NK-92 treated with Interleukin-12 subunit alpha and Interleukin-12 subunit beta, amount 100 ng/mL, for 24 hours (cell line): ENCODE data around the gene CORO1C.
A peak's percentile ranks its signal among the peaks of the same experiment; 100 is the strongest.

Experiments used
- DNase-seq: peaks from one replicate; lab custom pipeline; 2025; lab: John Stamatoyannopoulos, UW

The CORO1C gene

DNA sequence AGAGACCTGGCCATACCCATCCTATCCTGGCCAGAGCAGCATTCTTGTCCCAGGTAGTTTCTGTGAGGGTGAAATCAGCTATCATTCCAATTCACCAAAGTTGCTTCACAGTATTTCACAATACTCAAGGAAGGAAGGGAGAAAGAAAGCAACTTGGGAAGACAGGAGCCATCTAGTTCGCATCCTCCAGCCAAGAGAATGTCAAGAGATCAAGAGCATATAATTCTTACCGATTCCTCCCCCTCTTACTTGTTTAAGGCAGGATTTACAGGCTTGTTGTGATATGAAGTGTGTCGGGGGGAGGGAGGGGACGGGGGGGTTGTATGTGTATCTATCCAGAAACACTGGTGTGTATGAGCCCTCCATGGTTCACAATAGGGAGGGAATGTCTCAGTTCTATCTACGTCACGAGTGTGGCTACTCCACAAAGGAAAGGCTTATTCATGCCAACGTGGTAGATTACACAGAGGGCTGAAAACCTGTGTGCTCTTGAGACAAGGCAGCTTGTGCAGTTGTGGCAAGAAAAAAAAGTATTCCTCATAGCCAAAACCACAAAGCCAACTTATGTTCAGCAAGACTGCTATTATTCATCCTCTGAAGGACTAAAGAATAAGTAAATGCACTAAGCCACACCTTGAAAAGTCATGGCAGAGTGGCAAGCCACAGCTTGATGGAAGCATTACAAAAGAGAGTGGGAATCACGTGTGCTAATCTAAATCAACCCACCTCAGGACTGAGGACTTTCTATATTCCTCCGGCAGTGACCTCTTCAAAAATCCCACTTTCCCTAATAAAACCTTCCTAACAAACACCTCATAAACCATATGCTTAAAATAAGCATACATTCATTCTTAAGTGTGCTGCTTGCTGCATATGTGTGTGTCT lies 35.0 kb downstream of the CORO1C start:
- DNase-seq, result no peak

DNA sequence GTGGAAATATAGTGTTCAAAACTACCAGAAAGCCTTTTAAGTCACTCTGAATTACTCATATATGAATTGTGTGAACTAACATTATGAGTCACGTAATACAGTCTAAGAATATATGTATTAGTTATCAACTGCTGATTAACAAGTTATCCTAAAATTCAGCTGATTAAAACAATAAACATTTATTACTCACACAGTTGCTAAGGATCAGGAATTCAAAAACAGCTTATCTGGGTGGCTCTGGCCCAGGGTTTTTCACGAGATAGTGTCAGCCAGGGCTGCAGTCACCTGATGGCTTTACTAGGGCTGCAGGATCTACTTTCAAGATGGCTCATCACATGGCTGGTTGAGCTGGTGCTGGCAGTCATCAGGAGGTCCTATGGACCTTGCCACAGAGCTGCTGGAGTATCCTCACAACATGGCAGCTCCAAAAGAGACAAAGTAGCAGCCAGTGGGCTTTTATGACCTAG lies 36.5 kb downstream of the CORO1C start:
- DNase-seq, result no peak

DNA sequence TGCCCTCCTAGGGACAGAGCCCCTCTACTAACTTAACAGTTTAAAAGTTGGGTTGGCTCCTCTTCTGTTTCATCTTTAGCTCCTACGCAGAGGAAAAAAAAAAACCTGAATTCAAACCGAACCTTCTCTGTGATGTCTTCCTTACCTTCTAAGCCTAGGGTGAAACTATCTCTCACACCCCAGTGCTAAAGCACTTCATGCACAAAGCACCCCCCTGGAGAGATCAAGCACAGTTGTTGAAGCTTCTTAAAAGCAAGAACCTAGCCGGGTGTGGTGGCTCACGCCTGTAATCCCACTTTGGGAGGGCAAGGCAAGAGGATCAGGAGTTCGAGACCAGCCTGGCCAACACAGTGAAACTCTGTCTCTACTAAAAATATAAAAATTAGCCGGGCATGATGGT lies 37.6 kb downstream of the CORO1C start:
- DNase-seq, result no peak

DNA sequence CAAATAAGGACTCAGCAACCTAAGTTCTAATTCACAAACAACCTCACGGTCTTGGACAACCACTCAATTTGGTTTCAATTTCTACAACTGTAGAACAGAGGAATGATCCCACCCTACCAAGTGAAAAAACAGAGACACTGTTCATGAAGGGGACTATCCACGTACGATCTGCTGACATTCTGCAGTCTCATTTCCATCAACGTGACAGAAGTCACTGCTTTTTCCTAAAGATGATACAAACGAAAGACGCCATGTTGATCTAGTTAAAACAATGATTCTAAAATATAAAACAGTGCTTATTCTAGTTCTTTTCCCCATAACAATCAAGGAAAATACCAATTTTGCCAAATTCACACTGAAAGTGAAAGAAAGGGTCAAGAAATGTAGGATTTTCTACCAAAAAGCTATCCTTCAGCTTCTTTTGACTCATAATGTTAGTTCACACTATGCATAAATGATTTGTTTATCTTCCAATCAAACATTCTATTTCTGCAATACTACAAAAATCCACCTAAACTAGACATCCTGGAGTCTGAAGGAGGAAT lies 38.1 kb downstream of the CORO1C start:
- DNase-seq, result no peak

DNA sequence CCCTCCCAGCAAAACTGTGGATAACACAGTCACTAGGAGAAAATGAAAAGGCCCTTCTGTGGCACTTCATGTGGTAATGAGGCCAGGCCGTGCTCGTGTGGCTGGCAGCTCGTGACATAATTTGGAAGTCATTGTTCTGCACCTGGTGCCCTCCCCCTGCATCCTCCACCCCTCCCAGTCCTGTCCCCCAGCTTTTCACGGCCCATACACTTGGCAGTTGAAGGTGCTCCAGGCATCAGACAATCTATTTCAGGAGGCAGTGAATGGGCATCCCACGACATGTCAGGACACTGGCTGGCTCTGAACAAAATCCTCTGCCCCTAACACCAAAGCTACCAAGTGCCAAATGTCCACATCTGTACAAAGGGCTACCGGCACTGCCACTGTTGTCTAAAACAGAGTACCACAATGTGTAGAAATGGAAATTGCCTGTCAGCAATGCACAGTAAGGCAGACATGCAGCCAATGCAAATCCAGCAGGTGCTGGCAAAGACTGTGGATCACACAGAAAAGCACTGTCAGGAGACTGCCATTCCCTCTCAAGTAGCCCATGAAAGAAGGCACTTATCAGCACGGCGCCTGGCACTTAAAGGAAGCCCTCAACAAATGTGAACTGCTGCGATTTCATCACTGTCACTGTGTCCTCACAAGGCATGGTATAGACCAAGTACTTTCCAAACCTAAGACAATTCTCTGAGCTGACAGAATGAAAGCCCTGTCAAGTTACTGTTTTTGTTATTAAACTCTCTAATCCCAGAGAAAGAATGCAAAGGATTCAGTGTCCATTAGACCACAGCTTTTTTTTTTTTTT lies 39.1 kb downstream of the CORO1C start:
- DNase-seq, result no peak

DNA sequence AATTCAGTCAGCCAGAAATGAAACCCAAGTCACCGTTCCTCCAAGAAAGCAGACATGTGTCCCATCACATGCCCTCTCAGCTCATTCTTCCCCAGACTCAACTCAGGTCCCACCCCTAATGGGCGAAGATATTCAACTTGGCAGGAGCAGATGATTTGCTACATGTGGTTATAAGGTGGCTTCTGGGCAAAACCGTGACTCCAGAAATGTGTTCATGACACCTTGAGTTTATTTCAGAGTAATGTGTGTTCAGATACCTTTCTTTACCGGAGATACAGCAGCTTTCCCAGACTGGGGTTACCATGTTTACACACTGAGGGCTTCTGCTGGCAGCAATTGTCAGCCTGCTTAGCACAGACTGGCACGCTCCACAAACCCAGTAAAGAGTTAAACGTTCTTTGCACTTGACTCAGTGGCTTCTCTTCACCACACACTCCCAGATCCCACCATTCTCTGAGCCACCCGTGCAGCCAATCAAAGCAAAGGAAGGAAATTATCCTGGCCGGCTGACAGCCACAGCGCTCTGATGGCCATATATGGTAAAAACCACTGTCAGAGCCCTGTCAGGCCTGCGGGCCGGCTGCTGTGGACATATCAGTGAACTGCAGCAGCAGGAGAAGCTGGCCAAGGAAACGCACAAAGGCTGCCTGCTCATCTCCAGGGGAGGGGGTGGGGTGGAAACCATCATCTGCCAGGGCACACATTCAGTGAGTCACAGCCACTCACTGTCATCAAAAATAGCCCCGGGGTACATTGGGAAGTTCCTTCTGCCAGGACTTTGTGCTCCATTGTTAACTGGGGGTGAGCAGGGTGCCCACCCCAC lies 39.9 kb downstream of the CORO1C start:
- peak; percentile 13 for DNase-seq

DNA sequence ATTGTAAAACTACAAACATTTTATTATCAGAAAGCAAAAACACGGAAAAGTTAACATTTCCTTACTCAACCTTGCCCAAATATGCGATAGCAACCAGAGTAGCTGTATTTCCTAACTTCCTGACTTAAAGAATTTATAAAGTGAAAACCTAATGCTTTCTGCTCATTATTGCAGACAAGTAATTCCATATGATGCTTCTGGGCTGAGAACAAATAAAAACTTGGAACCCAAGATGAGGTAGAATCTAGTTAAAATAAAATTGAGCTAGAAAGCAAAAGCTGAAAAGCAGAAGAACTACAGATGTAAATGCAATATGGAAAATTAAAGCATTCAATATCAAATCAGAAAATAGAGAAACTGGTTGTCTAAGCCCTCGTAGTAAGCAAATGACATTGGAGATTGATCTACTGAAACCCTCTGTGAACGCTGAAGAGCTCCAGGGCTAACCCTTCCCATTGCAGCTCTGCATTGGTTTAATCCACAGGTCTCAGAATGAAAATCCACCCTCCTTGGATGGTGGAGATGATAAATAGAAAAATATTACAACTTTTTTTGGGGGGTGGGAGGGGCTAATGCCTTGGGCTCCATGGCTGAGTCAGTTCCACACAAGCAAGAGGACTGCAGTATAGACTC lies 40.7 kb downstream of the CORO1C start:
- no peak for DNase-seq

DNA sequence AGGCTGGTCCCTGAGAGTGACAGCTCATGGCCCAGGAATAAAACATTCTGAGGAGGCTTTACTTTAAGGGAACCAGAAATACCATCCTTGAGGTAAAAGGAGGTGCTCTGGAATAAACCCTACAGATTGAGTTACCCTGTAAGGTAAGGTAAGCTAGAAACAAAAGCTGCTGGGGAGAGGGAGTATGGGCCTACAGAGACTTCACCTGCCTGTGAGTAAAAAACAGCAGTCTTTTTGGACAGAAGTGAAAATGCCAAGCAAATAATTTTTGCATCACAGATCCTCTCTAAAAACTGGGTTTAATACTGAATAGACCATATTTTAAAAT lies 41.2 kb downstream of the CORO1C start:
- DNase-seq, result no peak

DNA sequence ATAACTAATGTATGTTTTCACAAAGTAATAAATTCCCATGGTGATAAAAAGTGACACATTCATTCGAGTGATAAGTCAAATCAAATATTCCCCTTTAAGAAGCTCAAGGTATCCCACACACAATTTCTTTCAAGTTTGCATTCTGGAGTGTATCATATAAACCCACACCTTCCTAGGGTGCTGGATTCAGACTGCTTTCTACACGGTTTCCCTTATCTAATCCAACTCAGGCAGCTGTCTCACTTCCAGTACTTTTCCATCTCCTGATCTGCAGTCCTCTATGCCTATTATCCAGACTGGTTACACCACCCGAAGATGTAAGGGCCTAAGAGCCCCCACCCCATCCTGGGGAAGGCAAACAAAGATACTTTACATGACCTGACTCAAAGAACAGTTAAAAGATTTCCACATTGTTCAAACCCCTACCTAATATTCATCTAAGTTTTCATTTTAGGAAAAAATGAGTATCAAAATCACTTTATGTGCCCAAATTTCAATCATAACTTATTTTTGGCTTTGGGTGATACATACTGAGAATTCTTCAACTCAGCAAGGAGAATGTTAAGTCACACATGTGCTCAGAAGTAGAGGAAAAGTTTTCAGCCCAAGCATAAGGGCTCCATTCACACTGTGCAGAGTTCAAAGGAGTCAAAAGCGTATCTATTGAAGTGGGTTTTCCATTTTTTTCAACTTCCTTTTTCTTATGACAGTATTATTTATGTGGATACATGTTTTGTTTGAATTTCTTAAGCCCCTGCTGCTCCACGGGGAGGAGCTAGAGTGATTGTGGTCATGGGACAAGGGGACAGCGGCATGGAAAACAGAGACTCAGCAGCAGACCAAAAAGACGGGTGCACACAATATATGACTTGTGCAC lies 41.8 kb downstream of the CORO1C start:
- no peak for DNase-seq

DNA sequence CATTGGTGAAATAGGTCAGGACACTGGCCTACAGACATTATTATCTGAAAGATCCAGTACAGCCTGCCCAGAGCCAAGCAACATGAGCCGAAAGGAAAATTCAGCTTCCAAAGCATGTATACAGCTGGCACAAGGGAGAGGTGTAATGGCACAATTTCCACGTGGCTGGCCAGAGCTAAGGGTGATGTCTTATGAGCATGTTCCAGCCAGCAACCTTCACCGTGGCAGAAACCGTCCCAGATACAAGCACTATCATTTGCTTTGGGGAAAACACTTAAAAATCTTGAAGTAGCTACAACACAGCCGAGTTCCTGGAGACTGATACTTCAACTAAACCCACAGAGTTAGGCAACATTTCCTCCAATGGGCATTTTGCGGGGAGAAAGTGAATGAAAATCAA lies 44.5 kb downstream of the CORO1C start:
- DNase-seq, result no peak

DNA sequence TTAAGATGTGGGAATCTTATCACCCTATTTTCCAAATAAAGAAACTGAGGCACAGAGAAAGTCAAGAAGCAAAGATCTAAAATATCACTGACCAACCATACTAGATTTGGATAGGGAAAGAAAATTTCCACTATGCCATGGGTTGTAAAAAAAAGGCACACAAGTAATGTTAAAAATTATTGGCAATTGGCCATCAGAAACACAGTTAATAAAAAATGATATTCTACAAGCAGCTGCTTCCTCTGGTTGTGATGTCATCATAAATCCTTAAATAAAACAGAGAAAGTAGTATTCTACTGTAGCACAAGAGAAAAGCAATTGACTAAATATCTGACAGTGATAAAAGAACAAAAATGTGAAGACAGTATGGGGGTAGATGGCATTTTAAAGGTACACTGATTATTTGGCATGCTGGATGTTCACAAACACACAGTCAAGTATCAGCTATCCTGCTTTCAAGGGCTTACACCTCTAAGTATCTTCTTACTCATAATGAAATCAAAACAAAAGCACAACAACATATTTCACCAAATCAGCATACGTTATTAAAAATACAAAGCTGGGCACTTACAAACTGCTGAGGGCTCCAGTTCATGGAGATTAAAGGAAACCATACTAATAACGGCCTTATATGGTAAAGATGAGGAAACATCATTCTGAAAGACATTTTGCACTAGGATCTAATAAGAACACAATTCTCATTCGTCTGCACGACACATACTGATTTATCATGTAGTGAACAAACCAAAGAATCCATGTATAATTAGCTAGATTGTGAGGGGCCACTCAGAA lies 45.7 kb downstream of the CORO1C start:
- no peak for DNase-seq

DNA sequence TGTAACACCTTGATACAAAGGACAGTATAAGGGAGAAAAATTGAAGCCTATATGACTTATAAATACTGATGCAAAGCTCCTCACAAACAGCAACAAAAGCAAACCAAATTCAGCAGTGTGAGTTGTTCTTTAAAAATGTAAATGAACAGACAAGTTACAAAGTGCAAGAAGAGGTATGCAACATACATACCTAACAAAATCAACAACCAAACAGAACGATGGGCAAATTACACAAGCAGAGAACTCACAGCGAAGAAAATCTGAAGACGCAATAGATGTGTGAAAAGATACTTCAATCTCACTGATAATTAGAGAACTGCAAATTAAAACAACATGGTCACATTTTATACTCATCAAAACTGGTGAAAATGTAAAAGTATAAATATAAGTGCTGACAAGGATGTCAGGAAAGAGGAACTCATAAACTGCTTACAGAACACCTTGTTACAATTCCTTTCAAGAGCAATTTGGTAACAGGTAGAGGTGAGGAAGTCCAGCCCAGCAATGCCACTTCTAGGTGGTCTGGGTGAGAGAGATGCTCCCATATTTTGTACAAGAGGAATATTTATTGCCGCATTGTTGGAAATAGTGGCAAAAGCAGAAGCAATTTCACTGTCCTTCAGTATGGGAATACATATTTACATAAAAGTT lies 47.3 kb downstream of the CORO1C start:
- DNase-seq, result no peak

DNA sequence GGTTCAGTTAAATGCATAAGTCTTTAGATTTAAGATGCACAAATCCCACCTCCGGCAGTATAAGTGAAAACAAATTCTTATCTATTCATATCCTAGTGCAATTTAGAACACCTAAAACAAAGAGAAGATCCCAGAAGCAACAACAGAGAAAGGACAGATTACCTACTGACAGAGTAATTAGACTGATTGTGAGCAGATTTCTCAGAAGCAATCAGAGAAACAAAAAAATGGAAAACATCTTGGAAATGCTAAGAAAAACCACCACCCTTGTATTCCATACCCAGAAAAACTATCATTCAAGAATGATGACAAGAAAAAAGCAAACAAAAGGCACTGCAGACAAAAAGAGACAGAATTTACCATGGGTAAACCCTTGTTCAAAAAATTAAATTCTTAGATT lies 50.0 kb downstream of the CORO1C start:
- no peak for DNase-seq

DNA sequence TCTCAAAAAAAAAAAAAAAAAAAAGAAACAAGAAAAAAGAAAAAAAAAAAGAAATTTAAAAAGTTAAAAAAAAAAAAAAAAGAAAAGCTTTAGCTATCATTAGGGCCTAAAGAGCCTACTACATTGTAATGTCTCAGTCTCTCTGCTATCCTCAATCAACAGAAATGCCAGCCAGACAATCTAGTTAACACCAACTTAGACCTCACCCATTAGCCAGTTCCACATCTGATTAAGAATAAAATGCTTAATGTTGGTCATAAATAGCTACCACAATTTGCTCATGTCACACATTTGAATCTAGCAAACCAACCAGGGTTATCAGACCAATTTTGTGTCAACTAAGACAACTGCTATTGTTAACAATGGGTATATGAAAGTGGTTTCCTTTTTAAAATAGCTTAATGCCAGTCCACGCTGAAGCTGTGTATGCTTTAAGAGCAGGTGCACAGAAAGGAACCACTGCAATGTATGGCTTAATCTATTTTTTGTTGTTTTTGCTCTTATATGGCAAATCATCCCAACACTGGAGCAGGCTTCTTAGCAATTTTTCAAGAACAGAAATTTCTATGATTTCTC lies 52.1 kb downstream of the CORO1C start:
- no peak for DNase-seq

DNA sequence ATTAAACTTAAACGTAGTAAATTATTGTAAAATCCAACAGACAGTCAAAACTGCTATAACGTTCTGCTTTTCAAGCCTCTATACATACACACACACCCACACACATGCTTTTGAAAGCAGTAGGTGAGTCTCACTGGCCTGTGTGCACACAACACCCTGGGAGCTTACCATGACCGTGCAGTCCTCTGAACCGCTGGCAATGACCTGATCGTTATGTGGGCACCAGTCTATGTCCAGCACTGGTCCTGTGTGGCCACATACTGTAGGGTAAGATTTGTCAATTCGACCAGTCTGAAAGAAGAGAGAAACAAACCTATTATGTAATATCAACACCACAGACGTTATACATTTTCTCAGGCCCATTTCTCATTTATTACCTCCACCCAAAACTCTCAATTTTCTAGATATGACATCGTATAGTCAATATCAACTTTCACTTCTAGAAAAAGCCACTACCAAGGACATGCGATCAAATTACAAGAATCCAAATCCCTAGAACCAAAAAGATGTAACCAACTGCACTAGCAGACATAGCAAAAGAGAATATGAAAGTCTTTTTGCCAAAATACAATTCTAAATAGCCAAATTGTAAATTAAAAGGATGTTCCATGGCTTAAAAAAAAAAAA lies 53.1 kb downstream of the CORO1C start:
- DNase-seq, result no peak

DNA sequence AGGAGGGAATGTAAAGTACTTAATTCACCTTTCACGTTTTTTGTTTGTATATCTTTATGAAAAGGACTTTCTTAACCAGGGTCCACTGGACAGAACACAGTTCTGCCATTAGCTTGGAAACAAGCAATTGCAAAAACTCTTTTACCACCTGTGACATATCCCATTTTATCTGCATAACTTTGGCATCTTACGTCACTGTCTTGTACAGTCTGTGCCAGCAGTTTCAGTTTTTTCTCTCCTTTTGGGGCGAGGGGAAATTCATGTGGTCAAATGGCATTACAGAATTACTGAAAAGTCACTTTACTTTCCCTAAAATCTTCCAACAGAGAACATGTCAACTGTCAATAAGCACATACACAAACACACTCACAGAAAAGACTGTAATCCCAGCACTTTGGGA lies 53.9 kb downstream of the CORO1C start:
- DNase-seq, result no peak

DNA sequence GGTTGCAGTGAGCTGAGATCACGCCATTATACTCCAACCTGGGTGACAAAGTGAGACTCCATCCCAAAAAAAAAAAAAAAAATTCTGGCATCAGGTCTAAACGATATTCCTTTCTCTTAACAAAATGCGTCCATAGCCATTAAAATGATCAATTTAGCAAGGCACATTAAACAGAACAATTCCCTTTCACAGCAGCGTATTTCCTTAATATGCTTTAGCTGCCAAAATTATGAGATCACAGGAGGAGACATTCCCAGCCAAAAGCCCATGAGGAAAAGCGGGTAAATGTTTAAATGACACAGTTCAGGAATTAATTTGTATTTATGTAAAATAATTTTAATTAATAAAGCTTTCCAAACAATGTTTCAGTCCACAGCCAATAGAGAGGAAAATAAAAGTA lies 54.6 kb downstream of the CORO1C start:
- no peak for DNase-seq

DNA sequence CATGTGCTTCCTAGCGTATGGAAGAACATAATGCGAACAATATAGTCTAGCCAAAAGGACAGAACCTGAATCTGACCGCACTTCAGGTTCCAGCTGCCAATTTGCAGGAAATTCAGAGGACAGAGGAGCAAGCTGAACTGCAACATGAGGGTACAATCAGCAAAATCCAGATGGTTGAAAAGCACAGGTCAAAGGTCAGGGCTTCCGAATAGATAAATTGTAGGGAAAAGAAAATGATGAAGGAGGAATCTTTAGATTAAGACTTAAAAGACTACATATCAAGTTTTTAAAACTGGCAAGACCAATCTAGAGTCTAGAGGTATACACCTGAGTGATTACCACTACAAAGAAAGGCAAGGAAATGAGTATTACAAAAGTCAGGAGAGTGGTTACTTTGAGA lies 55.5 kb downstream of the CORO1C start:
- no peak for DNase-seq

DNA sequence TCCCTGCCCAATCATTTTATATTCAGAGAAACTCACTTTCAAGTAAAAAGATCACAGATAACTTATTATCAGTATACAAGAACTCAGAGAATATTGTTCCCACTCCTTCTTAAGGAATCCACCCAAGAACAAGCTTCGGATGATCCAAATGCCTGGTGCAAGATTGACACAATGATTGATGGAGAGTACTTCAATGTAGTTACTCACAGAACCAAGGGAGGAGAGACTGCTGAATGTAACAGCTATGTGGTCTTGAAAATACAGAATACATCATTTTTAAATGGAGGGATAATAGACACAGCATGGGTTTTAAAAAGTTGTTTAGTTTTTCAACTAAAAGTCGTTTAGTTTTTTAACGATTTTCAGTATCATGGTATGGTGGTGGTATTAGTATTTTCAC lies 59.3 kb downstream of the CORO1C start:
- DNase-seq, result no peak
